ENCODE measurements around the gene PTPRD.
"Not testable (repeated sequence)": the region's sequence is repeated elsewhere in the genome, so short reads cannot be mapped to it uniquely, and the experiment has no call there.

The PTPRD gene

GRCh38 chr9:9310743-9311142, 1302.1 kb downstream of the PTPRD start:
- not testable (repeated sequence) for DNase-seq (ENCODE audit: low spot score)

GRCh38 chr9:9305600-9305999, 1307.2 kb downstream of the PTPRD start:
- DNase-seq (ENCODE audit: low spot score) = no peak

- DNase-seq (ENCODE audit: low spot score) = no peak
Observed at GRCh38 chr9:9299134-9299533, 1313.7 kb downstream of the PTPRD start.

GRCh38 chr9:9286001-9286400, 1326.8 kb downstream of the PTPRD start:
- no peak for DNase-seq (ENCODE audit: low spot score)

GRCh38 chr9:9284201-9284600, 1328.6 kb downstream of the PTPRD start:
- DNase-seq (ENCODE audit: low spot score) = no peak

GRCh38 chr9:9283159-9283986, 1329.4 kb downstream of the PTPRD start:
- DNase-seq (ENCODE audit: low spot score) = no peak

GRCh38 chr9:9275601-9276000, 1337.2 kb downstream of the PTPRD start:
- DNase-seq (ENCODE audit: low spot score) = no peak

- no peak for DNase-seq (ENCODE audit: low spot score)
Observed at GRCh38 chr9:9257999-9258498, 1354.8 kb downstream of the PTPRD start.

- DNase-seq (ENCODE audit: low spot score) = no peak
Observed at GRCh38 chr9:9246726-9247125, 1366.1 kb downstream of the PTPRD start.

GRCh38 chr9:9231946-9232345, 1380.9 kb downstream of the PTPRD start:
- DNase-seq (ENCODE audit: low spot score) = no peak

- DNase-seq (ENCODE audit: low spot score) = no peak
Observed at GRCh38 chr9:9229269-9229668, 1383.5 kb downstream of the PTPRD start.

- DNase-seq (ENCODE audit: low spot score) = no peak
Observed at GRCh38 chr9:9223175-9223574, 1389.6 kb downstream of the PTPRD start.

GRCh38 chr9:9222730-9223129, 1390.1 kb downstream of the PTPRD start:
- DNase-seq (ENCODE audit: low spot score) = no peak

- DNase-seq (ENCODE audit: low spot score) = no peak
Observed at GRCh38 chr9:9216934-9217333, 1395.9 kb downstream of the PTPRD start.

- no peak for DNase-seq (ENCODE audit: low spot score)
Observed at GRCh38 chr9:9215050-9215449, 1397.8 kb downstream of the PTPRD start.

- no peak for DNase-seq (ENCODE audit: low spot score)
Observed at GRCh38 chr9:9214066-9214465, 1398.7 kb downstream of the PTPRD start.

- DNase-seq (ENCODE audit: low spot score) = no peak
Observed at GRCh38 chr9:9212963-9213362, 1399.8 kb downstream of the PTPRD start.

GRCh38 chr9:9202276-9202675, 1410.5 kb downstream of the PTPRD start:
- no peak for DNase-seq (ENCODE audit: low spot score)

- no peak for DNase-seq (ENCODE audit: low spot score)
Observed at GRCh38 chr9:9186086-9186485, 1426.7 kb downstream of the PTPRD start.

GRCh38 chr9:9182431-9182830, 1430.4 kb downstream of the PTPRD start:
- no peak for DNase-seq (ENCODE audit: low spot score)

GRCh38 chr9:9177081-9177480, 1435.7 kb downstream of the PTPRD start:
- no peak for DNase-seq (ENCODE audit: low spot score)

- no peak for DNase-seq (ENCODE audit: low spot score)
Observed at GRCh38 chr9:9174358-9174757, 1438.4 kb downstream of the PTPRD start.

- DNase-seq (ENCODE audit: low spot score) = no peak
Observed at GRCh38 chr9:9173264-9173663, 1439.5 kb downstream of the PTPRD start.

Data from iPS-NIHi11 (cell line).